Measurements from ENCODE around the gene SLC24A4.

The SLC24A4 gene

DNA sequence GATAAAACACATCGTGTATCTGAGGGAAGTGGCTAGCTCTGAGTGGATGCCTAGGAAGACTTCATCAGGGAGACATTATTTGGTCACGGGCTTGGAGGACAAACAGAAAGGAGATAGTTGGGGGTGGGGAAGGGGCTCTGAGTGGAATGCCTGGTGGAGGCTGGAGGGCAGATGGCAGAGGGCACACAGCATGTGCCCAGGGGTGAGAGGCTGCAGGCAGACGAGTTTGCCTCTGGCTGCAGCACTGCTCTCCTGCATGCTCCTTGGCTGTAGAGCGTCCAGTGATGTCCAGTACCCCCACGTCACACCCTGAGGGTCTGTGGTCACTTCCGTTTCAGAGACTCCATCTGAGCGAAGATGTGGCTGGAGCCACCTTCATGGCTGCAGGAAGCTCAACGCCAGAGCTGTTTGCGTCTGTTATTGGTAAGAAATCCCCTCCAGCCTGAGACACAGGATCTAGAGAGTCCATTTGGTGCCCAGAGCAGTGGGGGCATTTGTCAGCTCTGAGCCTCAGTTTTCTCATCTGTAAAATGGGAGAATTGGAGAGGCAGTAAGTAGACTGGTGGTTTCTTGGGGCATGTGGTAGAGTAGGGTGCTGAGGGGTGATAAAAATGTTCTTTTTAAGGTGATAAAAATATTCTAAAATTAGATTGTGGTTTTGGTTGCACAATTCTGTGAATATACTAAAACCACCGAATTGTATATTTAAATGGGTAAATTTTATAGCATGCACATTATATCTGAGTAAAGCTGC, 119.0 kb downstream of the SLC24A4 start:
- DNase-seq, result no peak

DNA sequence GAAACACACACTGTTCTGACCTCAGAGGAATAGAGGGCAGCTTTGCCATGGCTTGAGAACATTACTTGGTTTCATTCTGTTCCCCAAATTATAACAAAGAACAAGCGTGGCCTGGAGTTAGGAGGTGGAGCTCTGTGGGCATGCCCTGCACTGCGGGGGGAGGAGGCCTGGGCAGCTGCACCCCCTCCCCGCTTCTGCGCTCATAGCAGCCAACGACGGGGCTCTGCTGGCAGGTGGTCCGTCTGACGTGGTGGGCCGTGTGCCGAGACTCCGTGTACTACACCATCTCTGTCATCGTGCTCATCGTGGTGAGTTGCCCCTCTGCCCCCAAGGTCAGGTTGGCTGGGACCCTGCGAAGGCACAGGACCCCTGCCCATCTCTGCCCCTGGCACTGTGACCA, 120.2 kb downstream of the SLC24A4 start:
- no peak for DNase-seq

DNA sequence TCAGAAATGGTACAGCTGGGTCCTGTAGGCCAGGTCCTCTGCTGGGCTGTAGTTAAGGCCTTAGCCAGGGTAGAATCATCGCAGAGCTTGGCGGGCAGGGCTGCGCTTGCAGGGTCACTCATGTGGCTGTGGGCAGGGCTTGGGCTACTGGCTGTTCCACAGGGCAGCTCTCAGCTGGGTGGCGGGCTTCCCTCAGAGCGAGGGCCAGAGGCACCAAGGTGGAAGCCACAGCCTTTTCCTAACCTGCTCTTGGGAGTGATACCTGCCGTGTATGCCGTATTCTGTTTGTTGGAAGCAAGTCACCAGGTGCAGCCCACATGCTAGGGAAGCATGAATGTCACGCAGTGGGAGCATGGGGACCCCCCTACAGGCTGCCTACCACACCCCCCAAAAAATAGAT, 120.8 kb downstream of the SLC24A4 start:
- DNase-seq, result no peak

GRCh38 chr14:92446771-92447170, 123.8 kb downstream of the SLC24A4 start:
- DNase-seq, result no peak

GRCh38 chr14:92447416-92448197, 124.6 kb downstream of the SLC24A4 start:
- no peak for DNase-seq

DNA sequence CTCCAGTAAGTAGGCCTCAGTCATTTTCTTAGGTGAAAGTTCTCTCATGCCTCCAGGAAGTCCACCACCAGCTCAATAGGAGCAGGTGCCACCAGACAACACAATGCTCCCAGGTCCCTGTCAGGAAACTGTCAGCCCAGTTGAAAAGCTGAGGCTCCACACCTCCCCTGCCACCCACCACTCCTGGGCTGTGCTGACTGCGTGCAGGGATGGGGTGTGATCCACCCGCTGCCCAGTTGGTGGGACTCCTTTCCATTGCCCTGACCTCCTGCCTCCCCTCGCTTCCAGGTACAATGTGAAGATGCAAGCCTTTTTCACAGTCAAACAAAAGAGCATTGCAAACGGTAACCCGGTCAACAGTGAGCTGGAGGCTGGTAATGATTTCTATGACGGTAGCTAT, 125.8 kb downstream of the SLC24A4 start:
- no peak for DNase-seq

DNA sequence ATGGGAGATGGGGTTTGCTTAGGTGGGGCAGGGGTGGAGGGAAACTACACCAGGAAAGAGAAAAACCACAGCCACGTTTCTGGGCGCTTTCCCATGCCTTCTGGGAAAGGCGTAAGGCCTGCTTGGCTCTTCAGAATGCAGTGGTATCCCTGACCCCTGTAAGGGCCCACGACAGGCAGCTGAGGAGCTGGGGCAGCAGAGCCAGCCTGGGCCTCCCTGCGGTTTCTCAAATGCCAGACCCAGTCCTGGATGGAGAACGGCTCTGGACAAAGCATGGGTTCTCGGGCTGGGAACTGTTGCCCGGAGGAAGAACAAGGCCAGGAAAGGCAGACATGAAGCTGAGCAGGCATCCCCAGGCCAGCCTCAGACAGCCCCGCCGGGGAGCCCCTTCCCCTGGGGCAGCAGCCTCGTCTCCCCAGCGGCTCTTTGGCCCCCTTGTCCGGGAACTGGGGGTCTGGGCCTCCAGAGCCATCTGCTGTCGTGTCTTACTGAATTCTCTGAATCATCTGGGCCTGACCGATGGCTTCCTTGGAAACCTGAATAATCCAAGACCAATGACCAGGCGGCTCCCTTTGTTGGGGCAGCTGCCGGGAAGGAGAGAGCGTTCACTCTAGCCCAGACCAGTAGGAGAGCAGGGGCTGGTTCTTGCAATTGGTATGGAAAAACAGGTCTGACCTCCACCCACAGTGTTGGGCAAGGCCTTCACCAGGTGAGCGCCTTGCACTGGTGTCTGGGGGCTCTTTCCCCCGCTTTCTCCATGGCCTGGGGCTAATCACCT, 126.6 kb downstream of the SLC24A4 start:
- DNase-seq, result no peak

DNA sequence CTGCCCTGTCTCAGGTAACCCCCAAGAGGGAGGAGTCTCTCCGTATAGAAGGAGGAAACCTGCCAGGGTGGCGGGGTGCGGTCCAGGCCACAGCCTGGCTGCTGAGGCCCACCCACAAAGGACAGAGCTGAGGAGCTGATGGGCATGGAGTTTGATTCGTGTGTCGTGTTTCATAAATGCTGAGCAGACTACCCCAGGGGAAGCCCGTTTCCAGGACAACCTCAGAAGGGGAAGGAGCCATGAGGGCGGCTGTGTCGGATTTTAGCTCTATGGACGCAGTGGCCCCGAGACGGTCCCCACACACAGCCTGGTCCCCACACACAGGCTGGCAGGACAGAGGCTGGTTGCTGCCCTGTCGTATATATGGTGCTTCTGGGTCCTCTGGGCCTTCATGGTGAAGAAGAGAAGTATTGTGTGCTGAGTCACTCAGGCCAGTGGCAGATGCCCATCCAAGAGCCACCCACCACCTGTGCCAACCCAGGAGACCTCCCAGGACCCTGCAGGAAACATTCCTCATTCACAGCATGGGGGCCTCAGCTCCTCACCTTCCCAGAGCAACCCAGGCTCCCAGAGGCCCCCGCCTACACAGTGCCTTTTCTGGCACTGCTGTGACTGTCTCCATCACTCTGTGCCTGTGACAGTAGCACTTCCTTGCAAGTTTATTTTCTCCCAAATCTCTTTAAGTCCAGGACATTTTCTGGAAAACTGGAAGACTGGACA, 127.5 kb downstream of the SLC24A4 start:
- no peak for DNase-seq

DNA sequence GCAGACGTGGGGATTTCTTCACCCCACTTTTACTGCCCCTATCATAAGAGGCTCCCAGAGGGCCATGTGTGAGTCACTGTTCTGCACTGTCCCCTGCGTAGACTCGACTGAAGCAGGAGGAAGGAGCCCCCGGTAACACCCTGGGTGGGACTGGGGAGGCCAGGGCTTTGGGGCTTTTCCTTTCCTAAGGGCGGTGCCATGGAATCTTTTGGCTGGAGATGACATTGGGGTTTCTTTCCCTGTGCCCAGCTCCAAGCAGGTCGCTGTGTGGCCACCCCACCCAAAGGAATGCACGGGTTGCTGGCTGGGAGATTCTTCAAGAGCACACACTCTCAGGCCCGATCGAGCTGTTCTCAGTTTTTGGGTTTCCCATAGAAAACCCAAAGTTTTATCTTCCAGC, 128.3 kb downstream of the SLC24A4 start:
- no peak for DNase-seq

DNA sequence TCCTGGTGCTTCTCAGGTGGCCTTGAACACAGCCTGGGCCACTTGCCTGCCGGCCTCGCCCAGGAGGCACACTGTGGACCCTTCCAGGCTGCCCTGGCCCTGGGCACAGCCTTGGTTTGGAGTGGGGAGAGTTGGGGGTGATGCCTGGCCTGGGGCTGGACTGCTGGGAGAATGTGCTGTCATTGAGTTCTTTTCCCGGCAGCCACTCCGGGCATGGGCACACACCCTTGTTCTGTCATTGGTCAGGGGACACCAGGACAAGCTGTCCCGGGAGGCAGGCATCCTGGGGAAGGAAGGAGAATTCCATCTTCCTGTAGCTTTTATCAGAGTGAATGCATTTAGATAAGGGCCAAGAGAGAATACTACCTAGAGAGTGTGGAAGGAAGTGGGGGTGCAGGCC, 128.8 kb downstream of the SLC24A4 start:
- DNase-seq, result no peak

- no peak for DNase-seq
Observed at GRCh38 chr14:92452471-92452870, 129.5 kb downstream of the SLC24A4 start.

DNA sequence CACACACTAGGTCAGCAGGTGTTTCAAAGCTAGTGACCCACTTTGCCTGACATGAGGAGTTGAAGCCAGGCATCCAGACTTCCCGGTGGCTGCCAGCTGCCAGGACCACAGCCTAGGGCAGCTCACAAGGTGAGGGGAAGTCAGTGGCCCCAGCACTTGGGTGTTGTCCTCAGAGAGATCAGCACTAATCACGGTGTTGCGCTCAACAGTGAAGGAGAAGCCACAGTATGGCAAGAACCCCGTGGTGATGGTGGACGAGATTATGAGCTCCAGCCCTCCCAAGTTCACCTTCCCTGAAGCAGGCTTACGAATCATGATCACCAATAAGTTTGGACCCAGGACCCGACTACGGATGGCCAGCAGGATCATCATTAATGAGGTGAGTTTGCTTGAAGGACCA, 130.7 kb downstream of the SLC24A4 start:
- no peak for DNase-seq

- DNase-seq, result no peak
Observed at GRCh38 chr14:92455231-92455630, 132.3 kb downstream of the SLC24A4 start.

- DNase-seq, result no peak
Observed at GRCh38 chr14:92456215-92457015, 133.4 kb downstream of the SLC24A4 start.

- DNase-seq, result no peak
Observed at GRCh38 chr14:92457016-92457565, 134.1 kb downstream of the SLC24A4 start.

GRCh38 chr14:92458136-92459029, 135.4 kb downstream of the SLC24A4 start:
- no peak for DNase-seq

DNA sequence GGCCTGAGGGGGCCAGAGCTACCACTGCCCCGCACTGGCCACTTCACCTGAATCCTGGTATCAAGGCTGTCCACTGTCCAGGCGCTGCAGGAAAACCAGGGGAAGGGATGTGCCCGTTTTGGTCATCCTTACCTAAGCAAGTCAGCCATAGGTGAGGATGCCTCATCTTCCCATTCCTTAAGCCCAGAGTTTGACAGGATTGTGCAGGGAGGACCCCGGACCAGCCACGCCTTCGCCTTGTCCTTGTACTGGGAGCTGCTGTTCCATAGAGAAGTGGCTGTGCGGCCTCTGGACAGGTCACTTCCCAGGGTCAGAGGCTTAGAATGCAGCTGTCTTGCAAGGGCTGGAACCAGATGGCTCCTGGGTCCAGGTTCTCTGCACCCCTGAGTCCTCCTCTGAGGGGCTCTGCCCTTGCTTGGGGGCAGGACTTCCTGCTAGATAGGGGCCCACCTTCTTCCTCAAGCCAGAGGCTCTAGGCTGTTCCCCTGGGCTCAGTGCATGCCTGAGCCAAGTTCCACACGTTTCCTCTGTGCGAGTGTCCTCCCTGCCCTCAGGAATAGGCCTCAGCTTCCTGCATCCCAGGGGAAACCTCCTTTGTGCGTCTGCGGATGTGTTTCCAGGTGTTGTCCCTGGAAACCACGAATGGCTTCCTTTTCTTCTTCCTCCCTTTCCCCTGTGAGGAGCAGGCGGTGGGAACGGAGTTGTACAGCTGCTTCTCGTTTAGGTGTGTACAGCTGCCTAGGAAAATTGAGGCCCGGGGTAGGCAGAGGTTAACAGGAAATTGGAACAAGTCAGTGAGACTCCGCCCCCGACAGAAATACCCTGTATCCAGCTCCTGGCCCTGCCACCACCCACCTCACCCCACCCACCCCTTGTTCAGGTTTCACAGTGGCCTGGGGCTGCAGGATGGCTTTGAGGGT, 136.3 kb downstream of the SLC24A4 start:
- DNase-seq, result no peak

GRCh38 chr14:92459950-92460421, 137.0 kb downstream of the SLC24A4 start:
- DNase-seq, result no peak

- no peak for DNase-seq
Observed at GRCh38 chr14:92460541-92460915, 137.6 kb downstream of the SLC24A4 start.
